ENCODE measurements around the gene TBC1D14.

DNA sequence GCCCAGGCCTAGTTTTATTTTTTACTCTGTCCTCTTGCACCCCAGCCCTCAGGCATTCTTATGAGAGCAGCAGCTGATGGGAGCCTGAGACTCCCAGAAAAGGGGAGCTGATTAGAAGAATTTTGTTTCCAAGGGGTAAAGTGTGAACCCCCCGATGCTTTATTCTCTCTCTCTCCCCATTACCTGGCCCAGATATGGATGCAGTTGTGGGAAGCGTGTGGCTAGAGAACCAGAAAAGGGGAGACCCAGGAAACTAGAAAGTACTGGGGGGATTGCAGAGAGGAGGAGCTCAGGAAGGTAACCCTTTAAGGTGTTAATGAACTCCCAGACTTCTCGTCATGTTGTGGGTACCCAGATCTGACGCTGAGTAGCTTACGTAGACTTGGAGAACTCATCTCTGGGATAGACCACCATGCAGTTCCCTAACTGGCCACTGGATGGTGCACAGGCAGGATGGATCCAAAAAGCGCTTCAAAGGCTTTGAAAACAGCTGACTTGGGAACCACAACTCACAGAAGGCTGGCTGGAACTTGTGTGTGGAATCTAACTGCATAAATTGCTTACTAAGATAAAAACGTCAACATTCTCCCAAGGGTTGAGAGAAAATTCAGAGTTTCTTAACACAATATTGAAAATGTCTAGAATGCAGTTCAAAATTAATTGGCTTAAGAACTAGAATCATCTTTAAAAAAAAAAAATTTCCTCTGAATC, 64.7 kb downstream of the TBC1D14 start:
- TF ChIP-seq ATF2 (IDR thresholded peaks at IDR 0.05; ENCODE audit: low read length) (0 out of 2 replicates have a peak, but pooled peaks have one; percentile 45), USF2 (IDR thresholded peaks at IDR 0.05; ENCODE audit: low read length) (no peak), POU5F1 (IDR thresholded peaks at IDR 0.05; ENCODE audit: low read depth, low read length) (no peak), YY1 (IDR thresholded peaks at IDR 0.05; ENCODE audit: low read depth, low read length) (peak; percentile 53), CTCF (IDR thresholded peaks at IDR 0.05; ENCODE audit: control extremely low read depth in 1 of 3, insufficient read depth in 1 of 3, low read depth in 1 of 3, low read length in 3 of 3) (peak; percentile 73 to 98 (median 75)), CBX5 (IDR thresholded peaks at IDR 0.05; ENCODE audit: low read depth, low read length) (no peak), TCF12 (IDR thresholded peaks at IDR 0.05; ENCODE audit: low read depth, low read length) (no peak), PHF8 (conservative IDR thresholded peaks at IDR 0.05; ENCODE audit: low read depth, low read length) (no peak), SIRT6 (IDR thresholded peaks at IDR 0.05; ENCODE audit: low read length) (no peak), JUN (IDR thresholded peaks at IDR 0.05; ENCODE audit: low read depth, low read length) (no peak), POLR2AphosphoS5 (IDR thresholded peaks at IDR 0.05; ENCODE audit: low read depth, low read length) (no peak), EZH2 (IDR thresholded peaks at IDR 0.05; ENCODE audit: low read depth, low read length, severe bottlenecking) (no peak), POLR2A (IDR thresholded peaks at IDR 0.05; ENCODE audit: control extremely low read depth in 1 of 2, low read depth in 2 of 2, low read length in 2 of 2) (no peak)
- TF ChIP-seq, protein P1, sequence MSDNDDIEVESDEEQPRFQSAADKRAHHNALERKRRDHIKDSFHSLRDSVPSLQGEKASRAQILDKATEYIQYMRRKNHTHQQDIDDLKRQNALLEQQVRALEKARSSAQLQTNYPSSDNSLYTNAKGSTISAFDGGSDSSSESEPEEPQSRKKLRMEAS (IDR thresholded peaks at IDR 0.05), result no peak
